SK-N-SH (cell line): ENCODE results near the gene LARGE1. TPM values are rescaled to one million over a fixed set of nuclear protein-coding genes. Genes with fewer than 3 reads are reported as not detected.

Experiments
- CTCF ChIA-PET: fragments of 300-600, 350-600 bp; formaldehyde crosslinking; extraction: SDS; loops from one replicate; lab custom pipeline; 2021; lab: Yijun Ruan, JAX
- POLR2A ChIA-PET: fragments of 350-600 bp; sonication (Branson Sonifier 250); formaldehyde crosslinking; extraction: SDS; loops from one replicate; lab custom pipeline; 2020; ENCODE audit warnings: antibody characterized with exemption, inconsistent platforms; lab: Yijun Ruan, JAX
- DNase-seq: peaks from one replicate; pipeline ENCODE4 v3.0.0; 2012
- H2AFZ ChIP-seq: fragments of 200-600 bp; sonication (generic); 2 replicates; pipeline ENCODE4 v1.8.1; 2016; ENCODE audit warnings: antibody characterized with exemption, mild to moderate bottlenecking, low read depth
- H3F3A ChIP-seq: fragments of 200-600 bp; sonication (generic); replicated peaks from 2 replicates; pipeline ENCODE3; 2016; ENCODE audit warnings: antibody characterized with exemption, mild to moderate bottlenecking; ENCODE audit not compliant: insufficient read depth
- H3K27ac ChIP-seq, 2 experiments: fragments of 200-500 bp in 1 of 2; fragments of 200-600 bp in 1 of 2; sonication (Bioruptor generic) in 1 of 2; sonication (generic), shearing (Covaris generic) in 1 of 2; 2 replicates each; pipeline versions ENCODE4 v1.5.1 to v1.6.1; 2014 to 2016; ENCODE audit warnings: low read depth in 2 of 2, inconsistent platforms in 1 of 2, low read length in 1 of 2, mild to moderate bottlenecking in 1 of 2, mixed read lengths in 1 of 2
- H3K27me3 ChIP-seq: fragments of 200-600 bp; sonication (generic), shearing (Covaris generic); 2 replicates; pipeline ENCODE4 v1.6.1; 2016; ENCODE audit warnings: mixed run types; ENCODE audit not compliant: insufficient read depth
- H3K36me3 ChIP-seq, 2 experiments: fragments of 200-500 bp in 1 of 2; fragments of 200-600 bp in 1 of 2; sonication (Bioruptor generic) in 1 of 2; sonication (generic) in 1 of 2; replicated peaks in 1 of 2; 2 replicates each; pipeline versions ENCODE3 to v1.5.1; 2014 to 2016; ENCODE audit warnings: low read length in 1 of 2, mild to moderate bottlenecking in 1 of 2; ENCODE audit not compliant: insufficient read depth in 2 of 2, control insufficient read depth in 1 of 2
- H3K4me1 ChIP-seq, 2 experiments: fragments of 200-500 bp in 1 of 2; fragments of 200-600 bp in 1 of 2; sonication (Bioruptor generic) in 1 of 2; sonication (generic), shearing (Covaris generic) in 1 of 2; 2 replicates each; pipeline versions ENCODE4 v1.5.1 to v1.6.1; 2014 to 2016; ENCODE audit warnings: low read depth in 1 of 2, low read length in 1 of 2, mixed run types in 1 of 2; ENCODE audit not compliant: insufficient read depth in 2 of 2, control insufficient read depth in 1 of 2
- H3K4me2 ChIP-seq: fragments of 200-600 bp; sonication (generic), shearing (Covaris generic); 2 replicates; pipeline ENCODE4 v1.6.1; 2017; ENCODE audit warnings: mixed run types
- H3K4me3 ChIP-seq, 2 experiments: fragments of 200-500 bp in 1 of 2; fragments of 200-600 bp in 1 of 2; sonication (Bioruptor generic) in 1 of 2; sonication (generic), shearing (Covaris generic) in 1 of 2; 2 replicates each; pipeline versions ENCODE4 v1.5.1 to v1.8.1; 2014 to 2016; ENCODE audit warnings: low read depth in 2 of 2, inconsistent platforms in 1 of 2, low read length in 1 of 2, mild to moderate bottlenecking in 1 of 2, mixed read lengths in 1 of 2, moderate library complexity in 1 of 2
- H3K79me2 ChIP-seq: fragments of 200-600 bp; sonication (generic); 2 replicates; pipeline ENCODE4 v1.8.1; 2017; ENCODE audit warnings: mild to moderate bottlenecking; ENCODE audit not compliant: insufficient read depth
- H3K9ac ChIP-seq: fragments of 200-600 bp; sonication (generic); 2 replicates; pipeline ENCODE4 v1.6.1; 2017; ENCODE audit warnings: mixed run types
- H3K9me2 ChIP-seq: fragments of 200-600 bp; sonication (generic); 2 replicates; pipeline ENCODE4 v1.6.1; 2017; ENCODE audit warnings: mixed run types
- H3K9me3 ChIP-seq: fragments of 200-600 bp; sonication (generic); 2 replicates; pipeline ENCODE4 v1.6.1; 2017; ENCODE audit warnings: mixed run types, mild to moderate bottlenecking, moderate library complexity
- H4K20me1 ChIP-seq: fragments of 200-600 bp; sonication (generic); 2 replicates; pipeline ENCODE4 v1.6.1; 2017; ENCODE audit warnings: mild to moderate bottlenecking, mixed run types; ENCODE audit not compliant: insufficient read depth
- ELF1 ChIP-seq: IDR thresholded peaks from 2 replicates; pipeline ENCODE4 v1.4.0; 2012
- FOSL2 ChIP-seq: IDR thresholded peaks from 2 replicates; pipeline ENCODE4 v1.4.0; 2012; ENCODE audit warnings: low read depth, mild to moderate bottlenecking, moderate library complexity, borderline replicate concordance
- FOXM1 ChIP-seq: IDR thresholded peaks from 2 replicates; pipeline ENCODE4 v1.4.0; 2012; ENCODE audit warnings: low read depth, mild to moderate bottlenecking
- GATA2 ChIP-seq: sonication (generic); formaldehyde crosslinking; IDR thresholded peaks from 2 replicates; pipeline ENCODE4 v1.5.0; 2020; ENCODE audit warnings: mild to moderate bottlenecking, missing genetic modification reagents
- NFIC ChIP-seq: IDR thresholded peaks from 2 replicates; pipeline ENCODE4 v1.4.0; 2012; ENCODE audit warnings: borderline replicate concordance
- NRF1 ChIP-seq: IDR thresholded peaks from 2 replicates; pipeline ENCODE4 v1.6.1; 2012; ENCODE audit warnings: low read depth, mild to moderate bottlenecking, low read length
- PBX3 ChIP-seq: IDR thresholded peaks from 2 replicates; pipeline ENCODE4; 2012
- RAD21 ChIP-seq: IDR thresholded peaks from 2 replicates; pipeline ENCODE4 v1.6.1; 2012; ENCODE audit warnings: mild to moderate bottlenecking, low read length
- RFX5 ChIP-seq: IDR thresholded peaks from 2 replicates; pipeline ENCODE4 v1.6.1; 2012; ENCODE audit warnings: mild to moderate bottlenecking, improper control_type of control experiment, low read length
- RXRA ChIP-seq: IDR thresholded peaks from 2 replicates; pipeline ENCODE4 v1.4.0; 2012; ENCODE audit warnings: low read depth, mild to moderate bottlenecking, borderline replicate concordance
- SMC3 ChIP-seq: IDR thresholded peaks from 2 replicates; pipeline ENCODE4 v1.6.1; 2012; ENCODE audit warnings: low read depth, low read length, improper control_type of control experiment
- TAF1 ChIP-seq: IDR thresholded peaks from 2 replicates; pipeline ENCODE4 v1.6.1; 2012; ENCODE audit warnings: low read depth, mild to moderate bottlenecking, low read length, moderate library complexity, borderline replicate concordance
- TCF12 ChIP-seq: IDR thresholded peaks from 2 replicates; pipeline ENCODE4 v1.4.0; 2012
- USF1 ChIP-seq: IDR thresholded peaks from 2 replicates; pipeline ENCODE4 v1.4.0; 2012; ENCODE audit warnings: low read depth, borderline replicate concordance
- WGBS: methylation state at CpG from one replicate; pipeline ENCODE4 v1.1.6; 2017; ENCODE audit warnings: low lambda C conversion rate; 5-methylcytosine and 5-hydroxymethylcytosine counted together
- polyA plus RNA-seq, 3 experiments: library from polyadenylated mRNA; depleted of rRNA; stranded (reverse); fragments of >200 nt; gene quantifications; 2 replicates each; pipeline ENCODE4 v1.2.3, GENCODE V29; 2012
- TF ChIP-seq, protein P1 (sequence below): fragments of 150-350 bp; IDR thresholded peaks from 2 replicates; pipeline ENCODE4 v1.6.1; 2017; ENCODE audit warnings: antibody characterized with exemption, low read length, low read depth, borderline replicate concordance
- TF ChIP-seq, protein P2 (sequence below): IDR thresholded peaks from 2 replicates; pipeline ENCODE4 v1.6.1; 2012; ENCODE audit warnings: mild to moderate bottlenecking, low read depth, low read length, moderate library complexity
- TF ChIP-seq, protein P3 (sequence below): fragments of 200-600 bp; sonication (generic); IDR thresholded peaks from 2 replicates; pipeline ENCODE4 v1.6.1; 2017; ENCODE audit warnings: antibody characterized with exemption, mild to moderate bottlenecking, moderate library complexity
- TF ChIP-seq, protein P4 (sequence below): IDR thresholded peaks from 2 replicates; pipeline ENCODE4 v1.4.0; 2012; ENCODE audit warnings: low read depth, borderline replicate concordance

LARGE1 gene
- polyA plus RNA-seq, 1 of the 3 experiments (the other 2 are of a cell fraction), result 1.1 TPM

DNA sequence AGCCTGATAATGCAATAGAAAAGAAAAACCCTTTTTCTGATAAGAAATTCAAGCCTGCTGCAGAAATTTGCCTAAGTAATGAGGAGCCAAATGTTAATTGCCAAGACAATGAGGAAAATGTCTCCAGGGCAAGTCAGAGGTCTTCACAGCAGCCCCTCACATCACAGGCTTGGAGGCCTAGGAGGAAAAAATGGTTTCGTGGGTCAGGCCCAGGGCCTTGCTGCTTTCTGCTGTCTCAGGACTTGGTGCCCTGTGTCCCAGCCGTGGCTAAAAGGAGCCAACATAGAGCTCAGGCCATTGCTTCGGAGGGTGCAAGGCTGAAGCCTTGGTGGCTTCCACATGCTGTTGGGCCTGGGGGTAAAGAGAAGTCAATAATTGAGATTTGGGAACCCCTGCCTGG lies 131.3 kb downstream of the LARGE1 start:
- H3K9me2 ChIP-seq, result no peaks in the 10 kb centered on the region
- no peaks in the 10 kb centered on the region for H3K79me2 ChIP-seq
- H3K4me2 ChIP-seq, result no peak overlapping the region
- no peak for TF ChIP-seq TAF1
- TF ChIP-seq, protein P1, sequence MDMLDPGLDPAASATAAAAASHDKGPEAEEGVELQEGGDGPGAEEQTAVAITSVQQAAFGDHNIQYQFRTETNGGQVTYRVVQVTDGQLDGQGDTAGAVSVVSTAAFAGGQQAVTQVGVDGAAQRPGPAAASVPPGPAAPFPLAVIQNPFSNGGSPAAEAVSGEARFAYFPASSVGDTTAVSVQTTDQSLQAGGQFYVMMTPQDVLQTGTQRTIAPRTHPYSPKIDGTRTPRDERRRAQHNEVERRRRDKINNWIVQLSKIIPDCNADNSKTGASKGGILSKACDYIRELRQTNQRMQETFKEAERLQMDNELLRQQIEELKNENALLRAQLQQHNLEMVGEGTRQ, result no peak
- TF ChIP-seq RAD21, result no peak
- TF ChIP-seq, protein P2, sequence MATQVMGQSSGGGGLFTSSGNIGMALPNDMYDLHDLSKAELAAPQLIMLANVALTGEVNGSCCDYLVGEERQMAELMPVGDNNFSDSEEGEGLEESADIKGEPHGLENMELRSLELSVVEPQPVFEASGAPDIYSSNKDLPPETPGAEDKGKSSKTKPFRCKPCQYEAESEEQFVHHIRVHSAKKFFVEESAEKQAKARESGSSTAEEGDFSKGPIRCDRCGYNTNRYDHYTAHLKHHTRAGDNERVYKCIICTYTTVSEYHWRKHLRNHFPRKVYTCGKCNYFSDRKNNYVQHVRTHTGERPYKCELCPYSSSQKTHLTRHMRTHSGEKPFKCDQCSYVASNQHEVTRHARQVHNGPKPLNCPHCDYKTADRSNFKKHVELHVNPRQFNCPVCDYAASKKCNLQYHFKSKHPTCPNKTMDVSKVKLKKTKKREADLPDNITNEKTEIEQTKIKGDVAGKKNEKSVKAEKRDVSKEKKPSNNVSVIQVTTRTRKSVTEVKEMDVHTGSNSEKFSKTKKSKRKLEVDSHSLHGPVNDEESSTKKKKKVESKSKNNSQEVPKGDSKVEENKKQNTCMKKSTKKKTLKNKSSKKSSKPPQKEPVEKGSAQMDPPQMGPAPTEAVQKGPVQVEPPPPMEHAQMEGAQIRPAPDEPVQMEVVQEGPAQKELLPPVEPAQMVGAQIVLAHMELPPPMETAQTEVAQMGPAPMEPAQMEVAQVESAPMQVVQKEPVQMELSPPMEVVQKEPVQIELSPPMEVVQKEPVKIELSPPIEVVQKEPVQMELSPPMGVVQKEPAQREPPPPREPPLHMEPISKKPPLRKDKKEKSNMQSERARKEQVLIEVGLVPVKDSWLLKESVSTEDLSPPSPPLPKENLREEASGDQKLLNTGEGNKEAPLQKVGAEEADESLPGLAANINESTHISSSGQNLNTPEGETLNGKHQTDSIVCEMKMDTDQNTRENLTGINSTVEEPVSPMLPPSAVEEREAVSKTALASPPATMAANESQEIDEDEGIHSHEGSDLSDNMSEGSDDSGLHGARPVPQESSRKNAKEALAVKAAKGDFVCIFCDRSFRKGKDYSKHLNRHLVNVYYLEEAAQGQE, result no peak
- TF ChIP-seq NFIC, result no peak
- no peak for TF ChIP-seq ELF1
- TF ChIP-seq, protein P3, sequence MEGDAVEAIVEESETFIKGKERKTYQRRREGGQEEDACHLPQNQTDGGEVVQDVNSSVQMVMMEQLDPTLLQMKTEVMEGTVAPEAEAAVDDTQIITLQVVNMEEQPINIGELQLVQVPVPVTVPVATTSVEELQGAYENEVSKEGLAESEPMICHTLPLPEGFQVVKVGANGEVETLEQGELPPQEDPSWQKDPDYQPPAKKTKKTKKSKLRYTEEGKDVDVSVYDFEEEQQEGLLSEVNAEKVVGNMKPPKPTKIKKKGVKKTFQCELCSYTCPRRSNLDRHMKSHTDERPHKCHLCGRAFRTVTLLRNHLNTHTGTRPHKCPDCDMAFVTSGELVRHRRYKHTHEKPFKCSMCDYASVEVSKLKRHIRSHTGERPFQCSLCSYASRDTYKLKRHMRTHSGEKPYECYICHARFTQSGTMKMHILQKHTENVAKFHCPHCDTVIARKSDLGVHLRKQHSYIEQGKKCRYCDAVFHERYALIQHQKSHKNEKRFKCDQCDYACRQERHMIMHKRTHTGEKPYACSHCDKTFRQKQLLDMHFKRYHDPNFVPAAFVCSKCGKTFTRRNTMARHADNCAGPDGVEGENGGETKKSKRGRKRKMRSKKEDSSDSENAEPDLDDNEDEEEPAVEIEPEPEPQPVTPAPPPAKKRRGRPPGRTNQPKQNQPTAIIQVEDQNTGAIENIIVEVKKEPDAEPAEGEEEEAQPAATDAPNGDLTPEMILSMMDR, result no peak
- no peak for TF ChIP-seq NRF1
- TF ChIP-seq TCF12, result no peak
- TF ChIP-seq RFX5, result no peak
- TF ChIP-seq RXRA, result no peak
- TF ChIP-seq SMC3, result no peak
- TF ChIP-seq, protein P4, sequence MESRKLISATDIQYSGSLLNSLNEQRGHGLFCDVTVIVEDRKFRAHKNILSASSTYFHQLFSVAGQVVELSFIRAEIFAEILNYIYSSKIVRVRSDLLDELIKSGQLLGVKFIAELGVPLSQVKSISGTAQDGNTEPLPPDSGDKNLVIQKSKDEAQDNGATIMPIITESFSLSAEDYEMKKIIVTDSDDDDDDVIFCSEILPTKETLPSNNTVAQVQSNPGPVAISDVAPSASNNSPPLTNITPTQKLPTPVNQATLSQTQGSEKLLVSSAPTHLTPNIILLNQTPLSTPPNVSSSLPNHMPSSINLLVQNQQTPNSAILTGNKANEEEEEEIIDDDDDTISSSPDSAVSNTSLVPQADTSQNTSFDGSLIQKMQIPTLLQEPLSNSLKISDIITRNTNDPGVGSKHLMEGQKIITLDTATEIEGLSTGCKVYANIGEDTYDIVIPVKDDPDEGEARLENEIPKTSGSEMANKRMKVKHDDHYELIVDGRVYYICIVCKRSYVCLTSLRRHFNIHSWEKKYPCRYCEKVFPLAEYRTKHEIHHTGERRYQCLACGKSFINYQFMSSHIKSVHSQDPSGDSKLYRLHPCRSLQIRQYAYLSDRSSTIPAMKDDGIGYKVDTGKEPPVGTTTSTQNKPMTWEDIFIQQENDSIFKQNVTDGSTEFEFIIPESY, result no peak
- TF ChIP-seq FOSL2, result no peak
- no peak for TF ChIP-seq GATA2 (CRISPR knock-in tag)
- no peak for TF ChIP-seq FOXM1
- TF ChIP-seq USF1, result no peak
- no peak for TF ChIP-seq PBX3
- TF ChIP-seq, all 33 proteins: peak for 0
- no peak overlapping the region for H3K9ac ChIP-seq
- H2AFZ ChIP-seq, result no peak overlapping the region
- POLR2A ChIA-PET, result no interaction called here
- no peak for DNase-seq
- no peaks in the 10 kb centered on the region for H3K36me3 ChIP-seq
- WGBS, result 13% methylated on average over 3 of the region's 3 CpGs
- no peaks in the 10 kb centered on the region for H4K20me1 ChIP-seq
- H3K9me3 ChIP-seq, result no peaks in the 10 kb centered on the region; the same call in 1 of the 2 replicates
- H3K4me3 ChIP-seq, result no peak overlapping the region
- no peaks in the 10 kb centered on the region for H3K27me3 ChIP-seq
- CTCF ChIA-PET, result no interaction called here
- no peak overlapping the region for H3K27ac ChIP-seq
- H3F3A ChIP-seq, result no peaks in the 10 kb centered on the region
- peaks cover 0 to 6% of the 10 kb centered on the region in 2 experiments; a peak in 2 of 4 replicates for H3K4me1 ChIP-seq
